ENCODE data around the gene STYX. TPM values are rescaled to one million over a fixed set of nuclear protein-coding genes. Genes with fewer than 3 reads are reported as not detected.

Gene STYX
- total RNA-seq, 1 experiment from 2014 or later, result 16.3 TPM

- H3K9me3 Mint-ChIP-seq (ENCODE audit: unreplicated experiment), result no peaks in the 10 kb centered on the region
- BruUV-seq (replicated peaks), result no TSS peak
- intact Hi-C loops (cut with micrococcal nuclease), result no loop called here
- POLR2A ChIA-PET, result interaction anchor here (1.1 to 3.3 kb wide), 4 partner anchors 9 to 150 kb away, joined by 3 to 16 read pairs (median 9); partner anchors contain the start of genes GPR137C, STYX and TXNDC16
- CTCF ChIA-PET, result interaction anchor here (0.7 kb wide), 1 partner anchor 1362 kb away, joined by 4 read pairs; no protein-coding TSS in a partner anchor
- TF ChIP-seq CTCF (IDR thresholded peaks at IDR 0.05; ENCODE audit: unreplicated experiment), result no peak
- H3K36me3 Mint-ChIP-seq (ENCODE audit: insufficient read depth, unreplicated experiment), result peaks cover 6% of the 10 kb centered on the region
- DNase-seq (ENCODE audit: unreplicated experiment), result peak; percentile 47
- H3K27me3 Mint-ChIP-seq (ENCODE audit: insufficient read depth, unreplicated experiment), result no peaks in the 10 kb centered on the region
- H3K4me3 Mint-ChIP-seq (ENCODE audit: unreplicated experiment), result no peak overlapping the region
- H3K4me1 Mint-ChIP-seq (ENCODE audit: insufficient read depth, unreplicated experiment), result peaks cover 22% of the 10 kb centered on the region
- peak overlapping the region; percentile 38 for H3K27ac Mint-ChIP-seq (ENCODE audit: low read depth, unreplicated experiment)
Observed at GRCh38 chr14:52701223-52701622, 28.7 kb upstream of the STYX start.

- no peaks in the 10 kb centered on the region for H3K9me3 Mint-ChIP-seq (ENCODE audit: unreplicated experiment)
- peak; percentile 99 for DNase-seq (ENCODE audit: unreplicated experiment)
- H3K27ac Mint-ChIP-seq (ENCODE audit: low read depth, unreplicated experiment), result peak overlapping the region; percentile 95
- TF ChIP-seq CTCF (IDR thresholded peaks at IDR 0.05; ENCODE audit: unreplicated experiment), result no peak
- ChIA-PET CTCF (no interaction called here), POLR2A (interaction anchor here (0.6 to 1.0 kb wide), 4 partner anchors 9 to 436 kb away, joined by 3 read pairs; partner anchors contain the start of genes GPR137C and TXNDC16)
- intact Hi-C loops (cut with micrococcal nuclease), result no loop called here
- H3K4me3 Mint-ChIP-seq (ENCODE audit: unreplicated experiment), result peak overlapping the region; percentile 37
- peaks cover 6% of the 10 kb centered on the region for H3K36me3 Mint-ChIP-seq (ENCODE audit: insufficient read depth, unreplicated experiment)
- H3K4me1 Mint-ChIP-seq (ENCODE audit: insufficient read depth, unreplicated experiment), result peaks cover 31% of the 10 kb centered on the region
- no TSS peak for BruUV-seq (replicated peaks)
- H3K27me3 Mint-ChIP-seq (ENCODE audit: insufficient read depth, unreplicated experiment), result no peaks in the 10 kb centered on the region
Observed at GRCh38 chr14:52703225-52703624, 26.7 kb upstream of the STYX start.

GRCh38 chr14:52703664-52704063, 26.3 kb upstream of the STYX start:
- H3K9me3 Mint-ChIP-seq (ENCODE audit: unreplicated experiment), result no peaks in the 10 kb centered on the region
- peaks cover 33% of the 10 kb centered on the region for H3K4me1 Mint-ChIP-seq (ENCODE audit: insufficient read depth, unreplicated experiment)
- H3K27me3 Mint-ChIP-seq (ENCODE audit: insufficient read depth, unreplicated experiment), result no peaks in the 10 kb centered on the region
- ChIA-PET POLR2A (interaction anchor here (0.5 to 1.0 kb wide), 6 partner anchors 9 to 436 kb away, joined by 3 read pairs; no protein-coding TSS in a partner anchor), CTCF (interaction anchor here (0.8 kb wide), 1 partner anchor 27 kb away, joined by 3 read pairs; no protein-coding TSS in a partner anchor)
- H3K4me3 Mint-ChIP-seq (ENCODE audit: unreplicated experiment), result peak overlapping the region; percentile 37
- TF ChIP-seq CTCF (IDR thresholded peaks at IDR 0.05; ENCODE audit: unreplicated experiment), result no peak
- intact Hi-C loops (cut with micrococcal nuclease), result no loop called here
- peaks cover 7% of the 10 kb centered on the region for H3K36me3 Mint-ChIP-seq (ENCODE audit: insufficient read depth, unreplicated experiment)
- no peak for DNase-seq (ENCODE audit: unreplicated experiment)
- peak overlapping the region; percentile 95 for H3K27ac Mint-ChIP-seq (ENCODE audit: low read depth, unreplicated experiment)
- no TSS peak for BruUV-seq (replicated peaks)

- POLR2A ChIA-PET, result interaction anchor here (0.6 to 3.7 kb wide), 7 partner anchors 11 to 245 kb away, joined by 3 to 68 read pairs (median 3); partner anchors contain the start of genes ERO1A and STYX
- Mint-ChIP-seq H3K4me1 (ENCODE audit: insufficient read depth, unreplicated experiment) (peaks cover 25% of the 10 kb centered on the region), H3K4me3 (ENCODE audit: unreplicated experiment) (peak overlapping the region; percentile 98), H3K27me3 (ENCODE audit: insufficient read depth, unreplicated experiment) (no peaks in the 10 kb centered on the region), H3K27ac (ENCODE audit: low read depth, unreplicated experiment) (peak overlapping the region; percentile 99), H3K36me3 (ENCODE audit: insufficient read depth, unreplicated experiment) (peaks cover 33% of the 10 kb centered on the region), H3K9me3 (ENCODE audit: unreplicated experiment) (no peaks in the 10 kb centered on the region)
- no peak for TF ChIP-seq CTCF (IDR thresholded peaks at IDR 0.05; ENCODE audit: unreplicated experiment)
- BruUV-seq (replicated peaks), result TSS peak; percentile 97
- intact Hi-C loops (cut with micrococcal nuclease), result no loop called here
- CTCF ChIA-PET, result no interaction called here
- DNase-seq (ENCODE audit: unreplicated experiment), result peak; percentile 16
Observed at GRCh38 chr14:52706286-52706685, 23.7 kb upstream of the STYX start.
